ENCODE measurements around the gene WARS2. TPM values are rescaled to one million over a fixed set of nuclear protein-coding genes. Genes with fewer than 3 reads are reported as not detected.

WARS2 gene
- total RNA-seq, 2 experiments from 2014 or later, result 9.7 to 11.1 TPM

DNA sequence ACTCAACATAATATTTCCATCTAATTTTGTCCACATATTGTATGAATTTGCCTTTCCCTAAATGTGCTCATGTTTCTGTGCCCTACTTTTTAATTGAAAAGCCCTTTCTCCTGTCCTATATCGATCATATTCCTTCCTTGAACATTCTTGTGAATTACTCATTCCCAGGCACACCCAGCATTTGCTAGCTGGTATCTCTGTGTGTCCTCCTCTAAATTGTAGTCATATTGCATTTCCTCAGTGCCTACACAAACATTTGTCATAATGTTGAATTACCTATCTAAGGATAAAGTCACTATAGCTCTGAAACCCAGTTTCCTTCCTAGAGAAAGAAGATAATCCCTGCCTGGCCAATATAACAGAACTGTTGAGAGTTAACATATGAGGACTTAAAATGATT lies 112.7 kb downstream of the WARS2 start:
- Mint-ChIP-seq H3K4me3 (no peak overlapping the region), H3K27me3 (no peaks in the 10 kb centered on the region)

DNA sequence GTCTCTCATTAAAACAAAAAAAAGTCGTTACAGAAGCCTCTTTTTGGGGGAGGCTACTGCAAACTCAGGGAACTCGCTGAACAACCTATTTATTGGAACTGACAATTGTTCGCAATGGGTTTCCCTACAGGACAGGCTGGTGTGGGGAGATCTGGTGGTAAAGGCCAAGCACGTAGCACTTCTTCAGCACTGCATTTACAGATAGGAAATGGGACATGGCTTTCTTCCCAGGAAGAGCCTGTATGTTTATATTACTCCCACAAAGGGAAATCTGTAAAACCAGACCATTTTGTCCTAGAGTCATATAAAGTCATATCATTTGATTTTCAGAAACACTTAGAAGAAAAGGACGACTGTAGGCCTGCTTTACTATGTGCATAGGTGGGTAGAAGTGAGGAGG lies 113.5 kb downstream of the WARS2 start:
- no peaks in the 10 kb centered on the region for H3K27me3 Mint-ChIP-seq
- DNase-seq, result no peak
- no peaks in the 10 kb centered on the region for H3K4me1 Mint-ChIP-seq
- H3K4me3 Mint-ChIP-seq, result no peak overlapping the region
- H3K9me3 Mint-ChIP-seq, result peaks cover 7% of the 10 kb centered on the region
- peaks cover 5% of the 10 kb centered on the region for H3K36me3 Mint-ChIP-seq (ENCODE audit: low read depth)
- CTCF ChIA-PET, result no interaction called here
- no peak overlapping the region for H3K27ac Mint-ChIP-seq
- POLR2A ChIA-PET, result no interaction called here

More for the DNA sequence above, 112.7 kb downstream of the WARS2 start:
- no peaks in the 10 kb centered on the region for H3K4me1 Mint-ChIP-seq
- DNase-seq, result no peak
- POLR2A ChIA-PET, result no interaction called here
- CTCF ChIA-PET, result no interaction called here
- no peak overlapping the region for H3K27ac Mint-ChIP-seq
- H3K36me3 Mint-ChIP-seq (ENCODE audit: low read depth), result peaks cover 8% of the 10 kb centered on the region
- peaks cover 7% of the 10 kb centered on the region for H3K9me3 Mint-ChIP-seq

GRCh38 chr1:119015547-119015946 lies 124.9 kb downstream of the WARS2 start:
- no peak overlapping the region for H3K4me3 Mint-ChIP-seq

GRCh38 chr1:119012383-119012782 lies 128.1 kb downstream of the WARS2 start:
- ChIA-PET POLR2A (no interaction called here), CTCF (no interaction called here)
- Mint-ChIP-seq H3K4me3 (no peak overlapping the region), H3K36me3 (ENCODE audit: low read depth) (peaks cover 3% of the 10 kb centered on the region), H3K4me1 (peaks cover 5% of the 10 kb centered on the region), H3K27me3 (peaks cover 23% of the 10 kb centered on the region), H3K9me3 (no peaks in the 10 kb centered on the region), H3K27ac (no peak overlapping the region)
- no peak for DNase-seq

More at GRCh38 chr1:119015547-119015946, 124.9 kb downstream of the WARS2 start:
- no peaks in the 10 kb centered on the region for H3K27me3 Mint-ChIP-seq
- ChIA-PET POLR2A (no interaction called here), CTCF (no interaction called here)
- H3K4me1 Mint-ChIP-seq, result no peaks in the 10 kb centered on the region
- H3K9me3 Mint-ChIP-seq, result peaks cover 7% of the 10 kb centered on the region
- no peaks in the 10 kb centered on the region for H3K36me3 Mint-ChIP-seq (ENCODE audit: low read depth)
- no peak for DNase-seq
- no peak overlapping the region for H3K27ac Mint-ChIP-seq

DNA sequence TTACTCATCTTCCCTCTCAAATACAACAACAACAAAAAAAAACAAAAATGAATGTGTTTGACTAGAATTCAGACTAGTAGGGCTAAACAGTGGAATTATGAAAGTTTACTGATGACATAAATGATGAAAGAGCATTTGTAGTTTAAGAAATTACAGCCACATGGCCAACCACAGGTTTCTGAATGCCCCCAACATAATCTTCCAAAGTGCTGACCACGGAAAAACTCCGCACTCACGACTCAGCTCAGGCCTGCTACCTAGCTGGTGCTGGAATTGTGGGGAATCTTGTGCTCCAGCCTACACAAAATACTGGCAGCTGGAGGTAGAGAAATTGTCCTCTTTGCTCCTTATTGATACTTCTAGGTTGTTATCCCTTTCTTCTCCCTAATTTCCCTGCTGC lies 128.7 kb downstream of the WARS2 start:
- peaks cover 3% of the 10 kb centered on the region for H3K36me3 Mint-ChIP-seq (ENCODE audit: low read depth)
- POLR2A ChIA-PET, result no interaction called here

DNA sequence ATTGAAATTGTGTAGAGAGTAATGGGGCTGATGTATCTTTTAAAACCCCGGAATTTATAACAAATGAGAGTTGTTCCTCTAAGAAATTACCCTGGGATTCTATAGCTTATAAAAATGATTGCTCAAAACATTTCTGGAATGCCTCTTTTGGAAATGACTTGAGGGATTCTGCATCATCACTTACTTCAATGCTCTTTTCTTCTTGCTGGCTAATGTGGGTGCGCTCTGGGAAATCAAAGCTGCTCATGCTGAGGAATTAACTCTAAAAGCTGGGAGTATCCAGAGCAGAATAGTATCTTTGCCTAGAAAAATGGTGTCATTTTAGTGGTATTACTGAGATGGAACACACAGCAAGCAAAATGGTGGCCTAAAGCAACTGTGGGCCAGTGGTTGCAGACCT lies 129.3 kb downstream of the WARS2 start:
- peaks cover 5% of the 10 kb centered on the region for H3K4me1 Mint-ChIP-seq
- H3K36me3 Mint-ChIP-seq (ENCODE audit: low read depth), result peaks cover 7% of the 10 kb centered on the region
- H3K27me3 Mint-ChIP-seq, result peaks cover 30% of the 10 kb centered on the region
- no peak overlapping the region for H3K27ac Mint-ChIP-seq
- DNase-seq, result no peak
- POLR2A ChIA-PET, result no interaction called here
- no peak overlapping the region for H3K4me3 Mint-ChIP-seq
- no peaks in the 10 kb centered on the region for H3K9me3 Mint-ChIP-seq
- CTCF ChIA-PET, result no interaction called here

More for the DNA sequence above, 128.7 kb downstream of the WARS2 start:
- Mint-ChIP-seq H3K27me3 (peaks cover 24% of the 10 kb centered on the region), H3K4me1 (peaks cover 5% of the 10 kb centered on the region), H3K27ac (no peak overlapping the region), H3K9me3 (no peaks in the 10 kb centered on the region), H3K4me3 (no peak overlapping the region)
- CTCF ChIA-PET, result no interaction called here
- DNase-seq, result no peak

DNA sequence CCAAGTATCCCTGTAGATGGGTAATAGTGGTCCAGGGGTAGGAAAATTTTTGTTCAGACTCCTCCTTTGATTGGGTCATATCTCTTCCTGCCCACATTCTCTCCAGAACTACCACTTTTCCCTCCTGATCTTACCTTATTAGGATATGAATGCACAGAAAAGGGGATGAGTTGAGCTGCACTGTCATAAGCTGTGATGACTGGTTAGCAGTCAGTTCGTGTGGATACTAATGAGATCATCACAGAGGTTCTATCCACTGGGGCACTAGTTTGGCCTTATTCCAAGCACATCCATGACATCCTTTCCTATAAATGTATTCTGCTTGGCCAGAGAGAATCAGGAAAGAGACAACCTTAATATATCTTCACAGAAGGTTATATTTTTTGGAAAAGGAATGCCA lies 130.3 kb downstream of the WARS2 start:
- Mint-ChIP-seq H3K36me3 (ENCODE audit: low read depth) (peaks cover 10% of the 10 kb centered on the region), H3K27ac (no peak overlapping the region), H3K4me1 (peaks cover 6% of the 10 kb centered on the region), H3K9me3 (no peaks in the 10 kb centered on the region), H3K4me3 (no peak overlapping the region), H3K27me3 (peaks cover 37% of the 10 kb centered on the region)
- ChIA-PET CTCF (no interaction called here), POLR2A (no interaction called here)
- no peak for DNase-seq

DNA sequence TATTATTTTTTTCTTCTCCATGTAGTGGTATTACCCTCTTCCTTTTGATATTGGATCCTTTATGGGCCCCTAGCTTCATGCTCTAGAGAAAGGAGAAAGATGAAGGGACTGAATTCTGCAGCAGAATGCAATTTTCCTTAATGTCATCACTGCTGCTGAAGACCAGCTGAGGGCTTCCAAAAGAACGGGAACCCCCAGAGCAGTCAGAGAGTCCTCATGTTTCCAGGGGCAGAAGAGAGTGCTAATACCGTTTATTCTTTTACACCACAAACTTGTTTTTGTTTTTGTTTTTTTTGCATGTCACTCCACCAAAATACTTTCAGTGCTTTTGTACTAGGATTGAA lies 131.2 kb downstream of the WARS2 start:
- H3K4me3 Mint-ChIP-seq, result no peak overlapping the region
- no peak for DNase-seq
- POLR2A ChIA-PET, result interaction anchor here (1.6 kb wide), 1 partner anchor 13 kb away, joined by 3 read pairs; no protein-coding TSS in a partner anchor
- H3K36me3 Mint-ChIP-seq (ENCODE audit: low read depth), result peaks cover 10% of the 10 kb centered on the region
- H3K27me3 Mint-ChIP-seq, result peaks cover 46% of the 10 kb centered on the region
- peaks cover 6% of the 10 kb centered on the region for H3K4me1 Mint-ChIP-seq
- CTCF ChIA-PET, result interaction anchor here (1.4 to 1.6 kb wide), 2 partner anchors 855 to 857 kb away, joined by 3 read pairs; no protein-coding TSS in a partner anchor
- no peak overlapping the region for H3K27ac Mint-ChIP-seq
- H3K9me3 Mint-ChIP-seq, result no peaks in the 10 kb centered on the region

GRCh38 chr1:119008483-119009311 lies 131.8 kb downstream of the WARS2 start:
- DNase-seq, result peak; percentile 16
- CTCF ChIA-PET, result interaction anchor here (1.1 to 1.6 kb wide), 3 partner anchors 24 to 857 kb away, joined by 3 to 5 read pairs (median 3); no protein-coding TSS in a partner anchor
- POLR2A ChIA-PET, result interaction anchor here (1.6 kb wide), 1 partner anchor 12 kb away, joined by 3 read pairs; no protein-coding TSS in a partner anchor
- peaks cover 52% of the 10 kb centered on the region for H3K27me3 Mint-ChIP-seq
- H3K4me3 Mint-ChIP-seq, result peak overlapping the region; percentile 33
- H3K36me3 Mint-ChIP-seq (ENCODE audit: low read depth), result peaks cover 10% of the 10 kb centered on the region
- H3K27ac Mint-ChIP-seq, result no peak overlapping the region
- H3K4me1 Mint-ChIP-seq, result peaks cover 6% of the 10 kb centered on the region
- no peaks in the 10 kb centered on the region for H3K9me3 Mint-ChIP-seq

DNA sequence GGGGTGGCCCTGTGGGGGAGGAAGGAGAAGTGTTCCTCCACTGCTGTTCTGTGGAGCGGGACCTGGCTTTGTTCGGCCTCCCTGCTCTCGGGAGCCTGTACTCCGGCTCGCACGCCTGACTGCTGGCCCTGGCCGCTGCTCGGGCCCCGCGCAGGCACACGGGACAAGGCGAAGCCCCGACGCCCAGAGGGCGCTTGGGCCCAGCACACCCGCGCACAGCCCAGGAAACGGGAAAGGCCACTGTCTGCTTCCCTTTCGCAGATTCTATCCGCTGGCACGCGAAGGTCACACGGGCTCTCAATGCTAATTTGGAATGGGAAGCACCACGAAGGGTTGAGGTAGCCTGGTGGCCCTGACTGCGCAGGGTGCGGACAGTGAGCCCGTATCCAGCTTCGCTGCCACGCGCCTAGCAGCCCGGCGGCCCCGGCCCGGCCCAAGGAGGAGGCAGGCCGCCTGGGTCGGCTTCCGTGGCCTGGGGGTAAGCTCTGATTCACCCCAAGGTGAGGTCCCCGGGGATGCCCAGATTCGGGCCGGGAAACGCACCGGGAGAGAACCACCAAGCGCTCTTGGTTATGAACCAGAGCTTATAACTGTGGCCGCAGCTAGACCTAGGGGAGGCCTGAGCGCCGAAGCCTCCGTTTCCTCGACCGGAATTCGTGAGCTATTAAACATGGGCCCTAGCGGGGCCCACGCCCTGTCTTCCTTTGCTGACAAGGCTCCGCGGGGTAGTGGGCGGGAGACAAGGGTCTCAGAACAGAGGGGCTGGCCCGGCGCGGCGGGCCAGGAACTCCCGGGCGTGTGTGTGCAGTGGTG lies 132.6 kb downstream of the WARS2 start:
- ChIA-PET CTCF (interaction anchor here (1.1 to 1.6 kb wide), 3 partner anchors 23 to 856 kb away, joined by 3 to 5 read pairs (median 3); no protein-coding TSS in a partner anchor), POLR2A (interaction anchor here (0.8 to 1.6 kb wide), 2 partner anchors 11 to 132 kb away, joined by 3 read pairs; partner anchors contain the start of gene WARS2)
- Mint-ChIP-seq H3K27ac (no peak overlapping the region), H3K4me3 (no peak overlapping the region), H3K36me3 (ENCODE audit: low read depth) (peaks cover 10% of the 10 kb centered on the region), H3K9me3 (no peaks in the 10 kb centered on the region), H3K4me1 (peaks cover 6% of the 10 kb centered on the region), H3K27me3 (peaks cover 60% of the 10 kb centered on the region)
- peak; percentile 9 for DNase-seq

GRCh38 chr1:119007339-119007669 lies 133.1 kb downstream of the WARS2 start:
- ChIA-PET POLR2A (interaction anchor here (0.8 kb wide), 1 partner anchor 133 kb away, joined by 3 read pairs; the partner anchor contains the start of gene WARS2), CTCF (no interaction called here)
- Mint-ChIP-seq H3K36me3 (ENCODE audit: low read depth) (peaks cover 10% of the 10 kb centered on the region), H3K4me1 (peaks cover 7% of the 10 kb centered on the region), H3K27ac (no peak overlapping the region), H3K27me3 (peaks cover 66% of the 10 kb centered on the region), H3K9me3 (no peaks in the 10 kb centered on the region), H3K4me3 (no peak overlapping the region)
- DNase-seq, result peak; percentile 10

GRCh38 chr1:119006406-119007279 lies 133.8 kb downstream of the WARS2 start:
- Mint-ChIP-seq H3K4me3 (no peak overlapping the region), H3K27ac (no peak overlapping the region)
- POLR2A ChIA-PET, result no interaction called here

More at GRCh38 chr1:119006406-119007279, 133.8 kb downstream of the WARS2 start:
- peak; percentile 9 for DNase-seq
- Mint-ChIP-seq H3K27me3 (peaks cover 72% of the 10 kb centered on the region), H3K36me3 (ENCODE audit: low read depth) (peaks cover 13% of the 10 kb centered on the region), H3K9me3 (no peaks in the 10 kb centered on the region), H3K4me1 (peaks cover 12% of the 10 kb centered on the region)
- CTCF ChIA-PET, result no interaction called here

All from activated CD4-positive, alpha-beta memory T cell treated with anti-CD3 and anti-CD28 coated beads, Interleukin-2, amount 10 ng/mL, durations not matched to agents 7 days and 5 days (primary cell).